ENCODE measurements around the gene LRP4.

The LRP4 gene

GRCh38 chr11:46838501-46838900 is 79.8 kb downstream of the LRP4 start:
- DNase-seq, result no peak

- DNase-seq, result no peak
Observed at GRCh38 chr11:46837860-46838259, 80.5 kb downstream of the LRP4 start.

- no peak for DNase-seq
Observed at GRCh38 chr11:46836870-46837269, 81.5 kb downstream of the LRP4 start.

GRCh38 chr11:46836431-46836830 is 81.9 kb downstream of the LRP4 start:
- DNase-seq, result no peak

- DNase-seq, result no peak
Observed at GRCh38 chr11:46835897-46836296, 82.5 kb downstream of the LRP4 start.

GRCh38 chr11:46834821-46835220 is 83.5 kb downstream of the LRP4 start:
- no peak for DNase-seq

- no peak for DNase-seq
Observed at GRCh38 chr11:46832511-46833214, 85.7 kb downstream of the LRP4 start.

GRCh38 chr11:46827995-46828394 is 90.4 kb downstream of the LRP4 start:
- DNase-seq, result no peak

- peak; percentile 58 to 61 for DNase-seq
Observed at GRCh38 chr11:46826310-46827044, 91.9 kb downstream of the LRP4 start.

GRCh38 chr11:46808799-46809431 is 109.4 kb downstream of the LRP4 start:
- no peak for DNase-seq
